Activated CD4-positive, alpha-beta T cell treated with anti-CD3 and anti-CD28 coated beads for 1 hour (primary cell): ENCODE results near the gene CLIC5.
A peak's percentile ranks its signal among the peaks of the same experiment; 100 is the strongest.

Experiments
- DNase-seq: peaks from one replicate; pipeline ENCODE4 v3.0.0-alpha.2; 2020

Gene CLIC5

GRCh38 chr6:46015119-46015968, at the start of gene CLIC5:
CLIC5 (minus strand) TSS chr6:46015860; CDS start chr6:46015542, 318 bp downstream.
- DNase-seq, result peak; percentile 12

GRCh38 chr6:46062991-46063390, 47.3 kb upstream of the CLIC5 start:
- no peak for DNase-seq

GRCh38 chr6:46062312-46062711, 46.7 kb upstream of the CLIC5 start:
- DNase-seq, result no peak

- no peak for DNase-seq
Measured at GRCh38 chr6:46061497-46061896, 45.8 kb upstream of the CLIC5 start.

GRCh38 chr6:46059608-46060007, 43.9 kb upstream of the CLIC5 start:
- no peak for DNase-seq

GRCh38 chr6:46058951-46059350, 43.3 kb upstream of the CLIC5 start:
- DNase-seq, result no peak

DNA sequence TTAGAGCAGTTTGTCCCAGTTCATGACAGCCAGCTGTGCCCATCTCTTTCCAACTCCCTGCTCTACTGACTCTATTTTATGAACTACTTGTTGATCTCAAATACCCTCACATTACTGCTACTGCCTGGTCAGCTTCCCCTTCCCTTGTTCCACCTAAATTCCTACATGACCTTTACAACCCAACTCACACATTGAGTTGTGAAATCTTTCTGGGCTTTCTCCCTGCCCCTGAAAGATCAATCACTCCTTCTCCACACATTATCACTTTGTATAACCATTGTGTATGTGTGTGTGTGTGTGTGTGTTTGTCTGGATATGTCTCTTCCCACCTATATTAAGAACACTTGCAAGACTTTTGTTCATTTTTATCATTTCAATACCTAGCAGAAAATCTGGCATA, 42.1 kb upstream of the CLIC5 start:
- DNase-seq, result no peak

DNA sequence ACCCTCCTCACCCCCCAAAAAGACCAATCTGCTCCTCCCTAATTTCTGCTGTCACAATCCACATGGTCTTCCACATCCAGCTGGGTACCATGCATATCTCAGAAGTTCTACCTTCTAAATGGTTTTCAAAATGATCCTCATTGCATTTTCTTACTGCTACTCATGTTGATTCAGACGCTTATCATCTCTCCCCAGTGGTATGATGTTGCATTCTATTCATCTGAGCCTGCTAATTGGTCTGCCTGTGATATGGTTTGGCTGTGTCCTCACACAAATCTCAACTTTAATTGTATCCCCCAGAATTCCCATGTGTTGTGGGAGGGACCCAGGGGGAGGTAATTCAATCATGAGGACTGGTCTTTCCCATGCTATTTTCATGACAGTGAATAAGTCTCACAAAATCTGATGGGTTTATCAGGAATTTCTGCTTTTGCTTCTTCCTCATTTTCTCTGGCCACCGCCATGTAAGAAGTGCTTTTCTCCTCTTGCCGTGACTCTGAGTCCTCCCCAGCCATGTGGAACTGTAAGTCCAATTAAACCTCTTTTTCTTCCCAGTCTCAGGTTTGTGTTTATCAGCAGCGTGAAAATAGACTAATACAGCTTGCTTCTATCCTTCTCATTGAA, 41.4 kb upstream of the CLIC5 start:
- no peak for DNase-seq

- DNase-seq, result no peak
Measured at GRCh38 chr6:46054516-46054915, 38.9 kb upstream of the CLIC5 start.

DNA sequence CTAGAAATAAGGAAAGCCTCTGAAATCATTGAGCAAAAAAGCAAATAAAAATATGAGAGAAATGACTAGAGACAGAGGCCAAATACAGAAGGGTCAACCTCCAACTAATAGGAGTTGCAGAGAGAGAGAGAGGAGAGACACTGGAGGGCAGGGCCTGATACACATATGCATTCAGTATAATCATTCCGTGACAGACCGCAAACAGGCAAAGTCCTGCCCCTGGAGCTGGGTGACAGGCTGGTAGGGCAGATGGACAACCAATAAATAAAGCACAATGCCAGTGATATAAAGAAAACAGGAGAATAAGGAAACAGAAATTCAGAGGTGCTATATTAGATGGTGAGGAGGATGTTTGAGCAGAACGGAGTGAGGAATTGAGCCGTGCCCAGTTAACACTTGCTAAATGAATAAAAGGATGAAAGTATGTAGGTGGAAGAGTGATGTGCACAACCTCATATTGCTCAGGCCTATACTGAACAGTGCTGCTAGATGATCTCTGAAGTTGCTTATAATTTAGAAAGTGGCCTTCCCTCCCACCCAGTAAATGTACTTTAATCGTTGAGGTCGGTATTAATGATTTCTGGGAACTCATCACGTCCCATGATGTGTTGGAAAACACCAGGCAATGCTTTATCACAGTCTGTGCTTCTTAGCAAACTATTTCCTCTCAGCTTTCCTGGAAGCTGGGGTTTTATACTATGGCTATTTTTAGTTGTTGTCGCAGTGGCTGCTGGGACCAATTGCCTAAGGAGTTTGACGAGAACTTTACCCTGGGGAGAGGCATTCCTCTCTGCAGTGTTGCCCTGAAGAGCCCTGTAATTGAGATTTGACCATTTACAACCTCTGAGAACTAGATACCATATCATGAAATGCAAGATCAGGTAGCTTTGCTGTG, 37.6 kb upstream of the CLIC5 start:
- no peak for DNase-seq

DNA sequence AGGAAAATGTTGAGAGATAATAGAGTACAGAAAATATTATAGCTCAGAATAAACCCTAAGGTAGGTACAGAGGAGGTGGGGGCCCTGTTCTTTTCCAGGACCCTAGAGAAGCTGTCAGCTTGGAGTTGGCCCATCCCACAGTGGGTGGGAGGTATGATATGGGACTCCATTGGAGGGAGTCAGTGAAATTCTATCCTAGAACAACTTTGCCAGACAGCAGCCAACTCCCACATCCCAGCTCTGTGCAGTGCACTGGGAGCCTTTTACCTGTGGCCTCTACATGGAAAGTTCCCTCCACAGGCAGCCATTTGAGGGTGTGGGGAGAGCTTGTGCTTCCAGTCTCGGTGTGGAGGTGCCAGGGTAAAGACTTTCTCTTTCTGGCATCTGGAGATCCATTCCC, 36.8 kb upstream of the CLIC5 start:
- no peak for DNase-seq

GRCh38 chr6:46051962-46052361, 36.3 kb upstream of the CLIC5 start:
- no peak for DNase-seq

DNA sequence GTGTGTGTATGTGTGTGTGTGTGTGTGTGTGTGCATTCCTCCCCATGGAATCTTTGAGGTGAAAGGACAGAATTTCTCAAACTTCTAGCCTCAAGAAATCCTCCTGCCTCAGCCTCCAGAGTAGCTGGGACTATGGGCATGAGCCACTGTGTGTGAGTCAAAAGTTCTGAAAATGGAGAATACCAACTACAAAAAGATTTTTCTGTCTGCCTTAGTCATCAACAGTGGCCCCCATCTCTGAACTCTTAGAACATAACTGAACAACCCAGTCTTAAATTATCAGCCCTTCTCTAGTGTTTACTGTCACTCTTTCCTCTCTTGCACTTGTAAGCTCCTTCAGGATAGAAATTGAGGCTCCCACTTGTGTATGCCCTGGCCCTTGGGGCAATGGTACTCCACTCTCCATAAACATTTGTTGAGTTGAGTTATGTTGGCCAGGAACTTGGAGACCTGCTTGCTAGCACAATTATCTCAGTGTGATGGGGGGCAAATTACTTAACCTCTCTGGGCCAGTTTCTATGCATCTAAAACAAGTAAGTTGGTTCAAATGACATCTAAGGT, 35.3 kb upstream of the CLIC5 start:
- no peak for DNase-seq

GRCh38 chr6:46048646-46049297, 33.1 kb upstream of the CLIC5 start:
- DNase-seq, result no peak

GRCh38 chr6:46046558-46047174, 31.0 kb upstream of the CLIC5 start:
- DNase-seq, result no peak

DNA sequence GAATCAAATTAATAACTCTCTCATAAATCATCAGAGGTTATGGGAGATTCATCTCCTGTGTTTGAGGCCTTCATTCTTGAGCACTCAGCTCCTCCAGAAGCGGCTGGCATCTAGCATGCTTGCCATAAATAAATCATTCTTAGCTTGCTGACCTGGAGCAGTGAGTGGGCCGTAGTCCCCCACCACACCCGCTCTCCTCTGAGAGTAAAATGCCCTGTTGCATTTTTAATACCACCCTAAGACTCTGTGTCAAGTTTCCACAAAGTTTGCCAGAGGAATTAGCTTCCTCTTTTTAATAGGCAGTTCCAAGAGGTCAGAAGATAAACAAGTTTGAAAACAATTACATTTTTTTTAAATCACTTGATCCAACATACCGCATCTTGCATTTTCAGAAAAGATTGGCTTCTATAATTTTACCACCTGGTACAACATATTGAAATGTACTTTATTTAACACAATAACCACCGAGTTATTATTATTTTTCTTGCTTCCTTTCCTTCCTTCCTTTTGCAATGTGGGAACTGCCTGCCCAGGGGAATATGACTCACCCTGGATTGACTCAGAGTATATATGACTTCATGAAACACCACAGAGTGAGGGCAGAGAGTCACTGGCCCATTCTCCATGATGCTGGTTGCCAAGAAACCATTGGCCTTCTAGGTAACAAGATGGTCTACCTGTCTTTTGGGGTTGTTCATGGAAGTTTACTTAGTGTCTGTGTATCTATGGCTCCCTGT, 29.4 kb upstream of the CLIC5 start:
- no peak for DNase-seq

DNA sequence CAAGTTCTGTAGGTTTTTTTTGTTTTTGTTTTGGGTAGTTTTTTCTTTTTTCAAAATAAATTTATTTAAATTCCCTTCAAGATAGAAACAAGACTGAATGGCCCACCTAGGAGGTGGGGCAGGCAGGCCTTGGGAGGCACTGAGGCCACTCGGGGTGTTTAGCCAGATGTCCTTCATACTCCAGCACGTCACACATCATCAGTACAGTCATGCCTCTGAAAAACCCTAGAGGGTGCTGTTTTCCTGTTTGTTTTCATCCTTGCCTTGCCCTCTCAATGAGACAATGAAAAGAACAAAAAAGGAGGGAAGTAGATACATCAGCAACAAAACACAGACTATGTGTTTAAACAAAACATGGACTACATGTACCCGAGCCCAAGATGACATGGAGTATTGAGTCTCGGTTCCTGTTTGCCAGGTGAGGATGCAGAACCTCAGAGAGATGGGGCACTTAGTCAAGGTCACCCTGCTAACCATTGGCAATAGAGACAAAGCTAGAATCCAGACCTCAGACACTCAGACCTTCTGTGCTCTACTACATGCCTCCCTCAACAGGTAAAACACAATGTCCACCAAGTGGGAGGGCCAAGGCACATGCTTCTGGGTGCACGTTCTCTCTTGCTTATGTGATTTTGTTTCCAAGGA, 26.8 kb upstream of the CLIC5 start:
- no peak for DNase-seq

- no peak for DNase-seq
Measured at GRCh38 chr6:46040288-46040687, 24.6 kb upstream of the CLIC5 start.

DNA sequence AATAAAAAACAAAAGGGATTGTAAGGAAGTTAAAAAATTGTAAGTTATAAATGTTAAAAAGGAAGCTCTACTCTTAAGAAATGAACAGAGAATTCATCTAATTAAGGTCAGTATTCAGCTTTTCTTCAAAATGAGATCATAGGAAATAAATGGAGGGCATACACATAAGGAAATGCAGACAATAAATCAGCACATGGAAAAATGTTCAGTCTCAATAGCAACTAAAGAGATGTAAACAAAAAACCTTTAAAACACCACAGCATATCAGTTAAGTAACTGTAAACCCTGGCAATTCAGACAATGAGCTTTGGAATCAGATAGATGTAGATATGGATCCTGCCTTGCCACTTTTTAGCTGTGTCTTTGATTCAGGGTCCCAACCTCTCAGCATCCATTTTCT, 24.0 kb upstream of the CLIC5 start:
- no peak for DNase-seq

GRCh38 chr6:46036911-46037310, 21.3 kb upstream of the CLIC5 start:
- DNase-seq, result no peak

- DNase-seq, result no peak
Measured at GRCh38 chr6:46035242-46035641, 19.6 kb upstream of the CLIC5 start.
